ENCODE measurements around the gene FNTB. TPM values are rescaled to one million over a fixed set of nuclear protein-coding genes. Genes with fewer than 3 reads are reported as not detected.
A peak's percentile ranks its signal among the peaks of the same experiment; 100 is the strongest.

Gene FNTB
- total RNA-seq, 2 donors from 2014 or later = 17.2 to 21.3 TPM

DNA sequence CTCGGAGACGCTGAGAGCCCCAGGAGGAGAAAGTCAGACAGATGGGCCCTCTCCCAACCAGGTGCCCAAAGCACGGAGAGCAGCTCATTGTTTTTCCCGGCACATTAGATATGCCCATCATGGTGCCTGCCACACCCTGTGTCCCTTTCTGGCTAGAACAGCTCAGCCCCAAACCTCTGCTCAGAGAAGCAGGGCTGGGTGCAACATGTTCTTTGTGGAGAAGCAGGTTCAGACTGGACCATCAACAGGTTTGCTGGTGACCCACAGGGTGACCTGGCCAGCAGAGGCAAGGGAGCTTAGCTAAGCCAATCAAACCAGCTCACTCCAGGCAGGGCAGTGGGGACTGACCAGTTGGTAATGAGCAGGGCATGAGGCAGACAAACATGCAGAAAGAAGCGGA, 28.0 kb upstream of the FNTB start:
- H3K4me1 ChIP-seq (ENCODE audit: control insufficient read depth, insufficient read depth, low read length) = peaks cover 4% of the 10 kb centered on the region
- peaks cover 33% of the 10 kb centered on the region for H3K4me1 Mint-ChIP-seq
- H3K27ac ChIP-seq (ENCODE audit: low read depth, low read length) = no peak overlapping the region
- H3K9me3 Mint-ChIP-seq = peaks cover 18% of the 10 kb centered on the region
- 86 to 93% methylated on average over 3 to 5 of the region's 5 CpGs for WGBS, 2 experiments (ENCODE audit: insufficient coverage in 1 of 2, insufficient read length in 1 of 2)
- DNase-seq = no peak
- no peaks in the 10 kb centered on the region for H3K27me3 Mint-ChIP-seq (ENCODE audit: insufficient read depth)
- H3K9ac ChIP-seq (ENCODE audit: extremely low read depth, low read length, poor library complexity, severe bottlenecking) = no peak overlapping the region
- no peaks in the 10 kb centered on the region for H3K27me3 ChIP-seq (ENCODE audit: control insufficient read depth, insufficient read depth, low read length, poor library complexity, severe bottlenecking)
- no peak overlapping the region for H3K4me3 ChIP-seq (ENCODE audit: low read length)
- no peak overlapping the region for H3K4me3 Mint-ChIP-seq
- H3K27ac Mint-ChIP-seq = no peak overlapping the region
- no peaks in the 10 kb centered on the region for H3K9me3 ChIP-seq (ENCODE audit: control insufficient read depth, low read length)
- H3K36me3 Mint-ChIP-seq (ENCODE audit: low read depth) = peaks cover 29% of the 10 kb centered on the region
- H3K36me3 ChIP-seq (ENCODE audit: control insufficient read depth, insufficient read depth, low read length) = peaks cover 10% of the 10 kb centered on the region
- TF ChIP-seq, protein P1, sequence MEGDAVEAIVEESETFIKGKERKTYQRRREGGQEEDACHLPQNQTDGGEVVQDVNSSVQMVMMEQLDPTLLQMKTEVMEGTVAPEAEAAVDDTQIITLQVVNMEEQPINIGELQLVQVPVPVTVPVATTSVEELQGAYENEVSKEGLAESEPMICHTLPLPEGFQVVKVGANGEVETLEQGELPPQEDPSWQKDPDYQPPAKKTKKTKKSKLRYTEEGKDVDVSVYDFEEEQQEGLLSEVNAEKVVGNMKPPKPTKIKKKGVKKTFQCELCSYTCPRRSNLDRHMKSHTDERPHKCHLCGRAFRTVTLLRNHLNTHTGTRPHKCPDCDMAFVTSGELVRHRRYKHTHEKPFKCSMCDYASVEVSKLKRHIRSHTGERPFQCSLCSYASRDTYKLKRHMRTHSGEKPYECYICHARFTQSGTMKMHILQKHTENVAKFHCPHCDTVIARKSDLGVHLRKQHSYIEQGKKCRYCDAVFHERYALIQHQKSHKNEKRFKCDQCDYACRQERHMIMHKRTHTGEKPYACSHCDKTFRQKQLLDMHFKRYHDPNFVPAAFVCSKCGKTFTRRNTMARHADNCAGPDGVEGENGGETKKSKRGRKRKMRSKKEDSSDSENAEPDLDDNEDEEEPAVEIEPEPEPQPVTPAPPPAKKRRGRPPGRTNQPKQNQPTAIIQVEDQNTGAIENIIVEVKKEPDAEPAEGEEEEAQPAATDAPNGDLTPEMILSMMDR (conservative IDR thresholded peaks at IDR 0.05) = no peak

DNA sequence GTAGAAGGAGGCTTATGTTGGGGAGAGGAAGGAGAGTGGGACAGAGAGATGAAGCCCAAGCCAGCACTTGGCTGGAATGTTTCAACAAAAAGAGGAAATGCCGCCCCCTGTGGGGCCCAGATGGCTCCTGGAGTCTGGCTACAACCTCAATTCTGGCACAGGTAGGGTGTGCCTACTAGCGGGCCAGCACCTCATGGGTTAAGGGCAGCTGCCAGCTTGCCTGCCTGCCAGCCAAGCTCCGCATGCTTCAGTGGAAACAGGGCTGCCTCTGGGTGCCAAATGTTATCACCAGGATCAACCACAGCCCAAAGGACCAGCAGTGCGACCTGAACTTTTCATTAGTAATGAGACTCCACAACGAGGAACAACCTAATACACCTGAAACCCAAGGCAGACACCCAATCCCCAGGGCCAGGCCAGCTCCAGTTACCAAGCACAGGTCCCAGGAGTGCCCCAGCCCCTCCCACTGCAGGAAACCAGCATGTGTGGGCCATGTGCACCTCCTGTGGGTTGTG, 25.9 kb upstream of the FNTB start:
- peaks cover 10% of the 10 kb centered on the region for H3K36me3 ChIP-seq (ENCODE audit: control insufficient read depth, insufficient read depth, low read length)
- peaks cover 23% of the 10 kb centered on the region for H3K4me1 Mint-ChIP-seq
- H3K4me3 ChIP-seq (ENCODE audit: low read length) = no peak overlapping the region
- H3K4me3 Mint-ChIP-seq = no peak overlapping the region
- H3K27ac ChIP-seq (ENCODE audit: low read depth, low read length) = no peak overlapping the region
- peak; percentile 88 for DNase-seq
- H3K36me3 Mint-ChIP-seq (ENCODE audit: low read depth) = peaks cover 31% of the 10 kb centered on the region
- no peaks in the 10 kb centered on the region for H3K27me3 Mint-ChIP-seq (ENCODE audit: insufficient read depth)
- no peak overlapping the region for H3K27ac Mint-ChIP-seq
- H3K9me3 ChIP-seq (ENCODE audit: control insufficient read depth, low read length) = no peaks in the 10 kb centered on the region
- no peak overlapping the region for H3K9ac ChIP-seq (ENCODE audit: extremely low read depth, low read length, poor library complexity, severe bottlenecking)
- H3K9me3 Mint-ChIP-seq = peaks cover 18% of the 10 kb centered on the region
- 73 to 84% methylated on average over 2 to 5 of the region's 5 CpGs for WGBS, 2 experiments (ENCODE audit: insufficient coverage in 1 of 2, insufficient read length in 1 of 2)
- peaks cover 4% of the 10 kb centered on the region for H3K4me1 ChIP-seq (ENCODE audit: control insufficient read depth, insufficient read depth, low read length)
- H3K27me3 ChIP-seq (ENCODE audit: control insufficient read depth, insufficient read depth, low read length, poor library complexity, severe bottlenecking) = no peaks in the 10 kb centered on the region
- TF ChIP-seq, protein P1 (conservative IDR thresholded peaks at IDR 0.05) = peak; percentile 71

DNA sequence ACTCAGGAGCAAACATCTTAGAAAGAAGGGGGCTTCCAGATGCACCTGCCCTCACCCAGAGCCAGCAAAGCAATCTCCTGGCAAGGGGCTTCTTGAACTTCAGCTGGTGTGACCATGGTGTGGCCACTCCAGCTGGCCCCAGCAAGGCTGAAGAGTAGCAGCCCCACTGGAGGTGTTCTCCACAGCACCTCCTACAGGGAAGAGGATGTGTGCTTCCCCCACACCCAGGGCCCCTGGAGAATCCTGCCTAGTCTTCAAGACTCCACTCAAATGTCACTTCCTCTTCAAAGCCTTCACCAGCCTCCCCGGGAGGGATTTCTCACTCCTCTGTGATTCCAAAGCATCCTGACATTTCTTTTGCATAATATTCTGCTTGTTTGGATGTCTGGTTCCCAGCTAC, 23.1 kb upstream of the FNTB start:
- Histone ChIP-seq H3K36me3 (ENCODE audit: control insufficient read depth, insufficient read depth, low read length) (no peaks in the 10 kb centered on the region), H3K4me1 (ENCODE audit: control insufficient read depth, insufficient read depth, low read length) (peaks cover 7% of the 10 kb centered on the region), H3K9ac (ENCODE audit: extremely low read depth, low read length, poor library complexity, severe bottlenecking) (no peak overlapping the region), H3K27me3 (ENCODE audit: control insufficient read depth, insufficient read depth, low read length, poor library complexity, severe bottlenecking) (no peaks in the 10 kb centered on the region), H3K27ac (ENCODE audit: low read depth, low read length) (no peak overlapping the region), H3K9me3 (ENCODE audit: control insufficient read depth, low read length) (no peaks in the 10 kb centered on the region), H3K4me3 (ENCODE audit: low read length) (no peak overlapping the region)
- H3K36me3 Mint-ChIP-seq (ENCODE audit: low read depth) = peaks cover 19% of the 10 kb centered on the region
- H3K4me3 Mint-ChIP-seq = no peak overlapping the region
- no peak for DNase-seq
- H3K27ac Mint-ChIP-seq = peak overlapping the region; percentile 52
- TF ChIP-seq, protein P1 (conservative IDR thresholded peaks at IDR 0.05) = peak; percentile 50
- no peaks in the 10 kb centered on the region for H3K27me3 Mint-ChIP-seq (ENCODE audit: insufficient read depth)
- peaks cover 3% of the 10 kb centered on the region for H3K9me3 Mint-ChIP-seq
- H3K4me1 Mint-ChIP-seq = peaks cover 16% of the 10 kb centered on the region
- 78 to 95% methylated on average over 1 of the region's 1 CpG for WGBS, 2 experiments (ENCODE audit: insufficient coverage in 1 of 2, insufficient read length in 1 of 2)

Data from endodermal cell (in vitro differentiated cells).